ENCODE data around the gene CRYM.

DNA sequence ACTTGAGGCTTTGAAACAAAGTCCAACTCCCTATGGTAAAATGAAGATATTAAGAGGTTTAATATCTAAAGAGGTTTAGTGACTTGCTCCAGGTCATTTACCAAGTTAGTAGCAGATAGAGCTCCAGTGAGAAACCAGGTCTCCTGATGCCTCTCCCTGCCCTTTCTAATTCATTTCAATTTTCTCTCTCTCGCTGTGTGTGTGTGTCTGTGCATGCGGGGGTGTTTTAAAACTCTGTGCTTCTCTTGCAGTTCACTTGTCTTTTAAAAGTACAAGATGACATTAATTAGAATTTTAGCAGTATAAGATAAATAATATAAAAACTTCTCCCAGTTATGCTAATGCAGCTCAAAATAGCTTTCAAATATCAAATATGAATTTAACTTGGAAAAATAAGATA, 58.5 kb downstream of the CRYM start:
- TF ChIP-seq POLR2AphosphoS5 (IDR thresholded peaks at IDR 0.05), result no peak
- TF ChIP-seq, protein P1, sequence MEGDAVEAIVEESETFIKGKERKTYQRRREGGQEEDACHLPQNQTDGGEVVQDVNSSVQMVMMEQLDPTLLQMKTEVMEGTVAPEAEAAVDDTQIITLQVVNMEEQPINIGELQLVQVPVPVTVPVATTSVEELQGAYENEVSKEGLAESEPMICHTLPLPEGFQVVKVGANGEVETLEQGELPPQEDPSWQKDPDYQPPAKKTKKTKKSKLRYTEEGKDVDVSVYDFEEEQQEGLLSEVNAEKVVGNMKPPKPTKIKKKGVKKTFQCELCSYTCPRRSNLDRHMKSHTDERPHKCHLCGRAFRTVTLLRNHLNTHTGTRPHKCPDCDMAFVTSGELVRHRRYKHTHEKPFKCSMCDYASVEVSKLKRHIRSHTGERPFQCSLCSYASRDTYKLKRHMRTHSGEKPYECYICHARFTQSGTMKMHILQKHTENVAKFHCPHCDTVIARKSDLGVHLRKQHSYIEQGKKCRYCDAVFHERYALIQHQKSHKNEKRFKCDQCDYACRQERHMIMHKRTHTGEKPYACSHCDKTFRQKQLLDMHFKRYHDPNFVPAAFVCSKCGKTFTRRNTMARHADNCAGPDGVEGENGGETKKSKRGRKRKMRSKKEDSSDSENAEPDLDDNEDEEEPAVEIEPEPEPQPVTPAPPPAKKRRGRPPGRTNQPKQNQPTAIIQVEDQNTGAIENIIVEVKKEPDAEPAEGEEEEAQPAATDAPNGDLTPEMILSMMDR (IDR thresholded peaks at IDR 0.05), result no peak

All from gastroesophageal sphincter (tissue), 3 donors.